ENCODE measurements around the gene TRHDE. TPM values are rescaled to one million over a fixed set of nuclear protein-coding genes. Genes with fewer than 3 reads are reported as not detected.
A peak's percentile ranks its signal among the peaks of the same experiment; 100 is the strongest.

The TRHDE gene
- polyA plus RNA-seq, 2 of the 4 experiments (the other 2 are of a cell fraction) = 0.16 to 0.32 TPM

DNA sequence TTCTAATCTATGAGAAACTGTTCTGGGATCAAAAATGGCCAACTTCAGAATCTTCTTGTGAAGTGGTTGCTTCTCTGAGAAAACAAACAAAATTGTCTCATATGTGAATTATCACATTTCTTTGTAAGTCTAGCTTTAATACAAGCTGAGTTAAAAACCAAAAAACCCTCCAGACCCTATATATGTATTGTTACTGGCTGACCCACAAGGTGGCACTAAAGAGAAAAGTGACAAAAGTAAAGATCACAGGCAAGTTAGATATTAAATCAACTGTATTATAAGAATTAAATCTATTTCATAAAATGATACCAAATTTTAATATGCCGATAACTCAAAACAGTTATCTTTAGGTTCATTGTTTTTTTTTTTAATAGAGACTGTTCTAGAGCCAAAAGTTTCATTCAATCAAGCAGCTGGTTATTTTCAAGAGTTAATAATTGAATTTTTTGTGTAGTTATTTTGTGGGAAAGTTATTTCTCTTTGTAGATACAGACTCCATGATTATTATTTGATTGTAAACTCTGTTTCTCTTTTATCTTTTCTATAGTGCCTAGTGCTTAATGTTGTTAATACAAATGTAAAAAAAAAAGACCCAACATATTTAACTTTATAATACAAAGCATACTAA lies 7.5 kb upstream of the TRHDE start (continued):
- TF ChIP-seq, protein P1, sequence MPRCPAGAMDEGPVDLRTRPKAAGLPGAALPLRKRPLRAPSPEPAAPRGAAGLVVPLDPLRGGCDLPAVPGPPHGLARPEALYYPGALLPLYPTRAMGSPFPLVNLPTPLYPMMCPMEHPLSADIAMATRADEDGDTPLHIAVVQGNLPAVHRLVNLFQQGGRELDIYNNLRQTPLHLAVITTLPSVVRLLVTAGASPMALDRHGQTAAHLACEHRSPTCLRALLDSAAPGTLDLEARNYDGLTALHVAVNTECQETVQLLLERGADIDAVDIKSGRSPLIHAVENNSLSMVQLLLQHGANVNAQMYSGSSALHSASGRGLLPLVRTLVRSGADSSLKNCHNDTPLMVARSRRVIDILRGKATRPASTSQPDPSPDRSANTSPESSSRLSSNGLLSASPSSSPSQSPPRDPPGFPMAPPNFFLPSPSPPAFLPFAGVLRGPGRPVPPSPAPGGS (IDR thresholded peaks at IDR 0.05) = no peak
- TF ChIP-seq EHMT2 (IDR thresholded peaks at IDR 0.05; ENCODE audit: low read depth) = no peak
- TF ChIP-seq SMC3 (IDR thresholded peaks at IDR 0.05) = peak; percentile 45; the same call in 2 of the 3 replicates
- TF ChIP-seq ZSCAN20 (CRISPR knock-in tag; IDR thresholded peaks at IDR 0.05) = no peak
- no peak for TF ChIP-seq PHF8 (IDR thresholded peaks at IDR 0.05; ENCODE audit: borderline replicate concordance, low read depth)
- TF ChIP-seq HES2 (IDR thresholded peaks at IDR 0.05) = no peak
- no peak for TF ChIP-seq MAZ (IDR thresholded peaks at IDR 0.05; ENCODE audit: borderline replicate concordance, low read depth, low read length)
- TF ChIP-seq, protein P2, sequence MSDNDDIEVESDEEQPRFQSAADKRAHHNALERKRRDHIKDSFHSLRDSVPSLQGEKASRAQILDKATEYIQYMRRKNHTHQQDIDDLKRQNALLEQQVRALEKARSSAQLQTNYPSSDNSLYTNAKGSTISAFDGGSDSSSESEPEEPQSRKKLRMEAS (IDR thresholded peaks at IDR 0.05) = no peak
- TF ChIP-seq, protein P3, sequence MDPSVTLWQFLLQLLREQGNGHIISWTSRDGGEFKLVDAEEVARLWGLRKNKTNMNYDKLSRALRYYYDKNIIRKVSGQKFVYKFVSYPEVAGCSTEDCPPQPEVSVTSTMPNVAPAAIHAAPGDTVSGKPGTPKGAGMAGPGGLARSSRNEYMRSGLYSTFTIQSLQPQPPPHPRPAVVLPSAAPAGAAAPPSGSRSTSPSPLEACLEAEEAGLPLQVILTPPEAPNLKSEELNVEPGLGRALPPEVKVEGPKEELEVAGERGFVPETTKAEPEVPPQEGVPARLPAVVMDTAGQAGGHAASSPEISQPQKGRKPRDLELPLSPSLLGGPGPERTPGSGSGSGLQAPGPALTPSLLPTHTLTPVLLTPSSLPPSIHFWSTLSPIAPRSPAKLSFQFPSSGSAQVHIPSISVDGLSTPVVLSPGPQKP (IDR thresholded peaks at IDR 0.05; ENCODE audit: low read depth, low read length) = no peak
- no peak for TF ChIP-seq ZNF302 (CRISPR knock-in tag; IDR thresholded peaks at IDR 0.05)
- no peak for TF ChIP-seq TP53 (CRISPR knock-in tag; IDR thresholded peaks at IDR 0.05)
- TF ChIP-seq KDM5A (IDR thresholded peaks at IDR 0.05) = no peak

GRCh38 chr12:72267974-72268373 lies 4.2 kb upstream of the TRHDE start:
- no peak for ATAC-seq
- no peak overlapping the region for H3K4me2 ChIP-seq
- peaks cover 2% of the 10 kb centered on the region; the same call in 1 of the 3 replicates for H3K4me1 ChIP-seq
- H3K9me3 ChIP-seq = no peaks in the 10 kb centered on the region
- TF ChIP-seq SMC3 (IDR thresholded peaks at IDR 0.05) = peak; percentile 36; the same call in 2 of the 3 replicates
- no peak for TF ChIP-seq CBX2 (IDR thresholded peaks at IDR 0.05; ENCODE audit: borderline replicate concordance, low read depth)
- TF ChIP-seq RAD21 (conservative IDR thresholded peaks at IDR 0.05 in 1 of 2, IDR thresholded peaks at IDR 0.05 in 1 of 2) = 0 out of 5 replicates have a peak, but pooled peaks of 1 of the 2 experiments have one; percentile 16
- peak; percentile 31; the same call in 1 of the 3 replicates for TF ChIP-seq CTCF (IDR thresholded peaks at IDR 0.05)
- FAIRE-seq = no peak
- ChIA-PET POLR2A (no interaction called here), CTCF (interaction anchor here (0.5 kb wide), 1 partner anchor 469 kb away, joined by 3 read pairs; no protein-coding TSS in a partner anchor)
- no peak overlapping the region for H3K4me3 ChIP-seq
- 15% methylated on average over 2 of the region's 2 CpGs for WGBS (ENCODE audit: missing lambda C conversion rate)
- DNase-seq (ENCODE audit: low read depth in 1 of 2, low spot score in 1 of 2) = peak in 1 of 2 experiments; percentile 11
- no peak overlapping the region for H3K27ac ChIP-seq

DNA sequence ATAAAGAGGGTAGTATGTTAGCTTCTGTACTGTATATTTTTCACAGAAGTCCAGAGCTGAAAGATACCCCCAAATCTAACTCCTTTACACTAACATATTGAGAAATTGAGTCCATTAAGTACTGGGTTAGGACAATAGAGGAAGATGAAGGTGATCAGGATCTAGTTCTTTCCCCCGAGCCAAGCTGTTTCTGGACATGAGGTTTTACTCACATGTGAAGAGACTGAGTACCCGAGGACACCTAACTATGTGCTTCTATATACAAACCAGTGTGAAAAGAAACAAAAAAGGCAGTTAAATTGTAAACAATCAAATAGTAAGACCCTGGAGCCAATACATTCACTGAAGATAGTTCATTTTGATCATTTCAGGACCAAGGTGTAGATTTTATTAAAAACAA lies 3.8 kb upstream of the TRHDE start:
- WGBS (ENCODE audit: missing lambda C conversion rate) = 10% methylated on average over 2 of the region's 2 CpGs
- no peak overlapping the region for H3K4me2 ChIP-seq
- no peak overlapping the region for H3K27ac ChIP-seq
- ATAC-seq (no peak), DNase-seq (ENCODE audit: low read depth in 1 of 2, low spot score in 1 of 2) (no peak), FAIRE-seq (no peak)
- TF ChIP-seq MYC (IDR thresholded peaks at IDR 0.05; ENCODE audit: borderline replicate concordance, low read length) (no peak), BHLHE40 (IDR thresholded peaks at IDR 0.05; ENCODE audit: low read depth, low read length) (no peak), MAZ (IDR thresholded peaks at IDR 0.05; ENCODE audit: borderline replicate concordance, low read depth, low read length) (no peak), RAD21 (conservative IDR thresholded peaks at IDR 0.05 in 1 of 2, IDR thresholded peaks at IDR 0.05 in 1 of 2) (no peak), KDM5A (IDR thresholded peaks at IDR 0.05) (no peak), POLR2A (IDR thresholded peaks at IDR 0.05; ENCODE audit: low read length) (no peak), EHMT2 (IDR thresholded peaks at IDR 0.05; ENCODE audit: low read depth) (no peak), RNF2 (IDR thresholded peaks at IDR 0.05; ENCODE audit: borderline replicate concordance, low read depth) (no peak), CEBPB (IDR thresholded peaks at IDR 0.05) (no peak)
- TF ChIP-seq, protein P4, sequence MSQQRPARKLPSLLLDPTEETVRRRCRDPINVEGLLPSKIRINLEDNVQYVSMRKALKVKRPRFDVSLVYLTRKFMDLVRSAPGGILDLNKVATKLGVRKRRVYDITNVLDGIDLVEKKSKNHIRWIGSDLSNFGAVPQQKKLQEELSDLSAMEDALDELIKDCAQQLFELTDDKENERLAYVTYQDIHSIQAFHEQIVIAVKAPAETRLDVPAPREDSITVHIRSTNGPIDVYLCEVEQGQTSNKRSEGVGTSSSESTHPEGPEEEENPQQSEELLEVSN (IDR thresholded peaks at IDR 0.05; ENCODE audit: borderline replicate concordance, low read depth) = no peak
- H3K4me1 ChIP-seq = peaks cover 2% of the 10 kb centered on the region; the same call in 1 of the 3 replicates
- no peak overlapping the region for H3K4me3 ChIP-seq
- ChIA-PET CTCF (interaction anchor here (0.5 kb wide), 1 partner anchor 469 kb away, joined by 3 read pairs; no protein-coding TSS in a partner anchor), POLR2A (no interaction called here)
- H3K9me3 ChIP-seq = no peaks in the 10 kb centered on the region

All from A549 (cell line).